Esophagus muscularis mucosa (tissue), 4 donors: ENCODE data around the gene NCOR2.

ENCODE experiments used
- CTCF ChIP-seq, 3 experiments: fragments of 200-600 bp in 2 of 3; fragments of 450-650 bp in 1 of 3; sonication (generic) in 2 of 3; IDR thresholded peaks; one replicate each; pipeline ENCODE4 v1.5.1; 2017 to 2019; ENCODE audit warnings: antibody characterized with exemption in 3 of 3, mild to moderate bottlenecking in 2 of 3, moderate library complexity in 1 of 3
- EP300 ChIP-seq: sonication (generic); formaldehyde crosslinking; IDR thresholded peaks from one replicate; pipeline ENCODE4 v1.6.1; 2017; ENCODE audit warnings: antibody characterized with exemption
- POLR2A ChIP-seq: fragments of 450-650 bp; IDR thresholded peaks from one replicate; pipeline ENCODE4 v1.6.1; 2017; ENCODE audit warnings: antibody characterized with exemption, moderate library complexity, mild to moderate bottlenecking, low read depth

GRCh38 chr12:124520265-124520701, 47.1 kb downstream of the NCOR2 start:
- no peak for TF ChIP-seq CTCF (IDR thresholded peaks at IDR 0.05)
- TF ChIP-seq POLR2A: no peak
- no peak for TF ChIP-seq EP300
